Sigmoid colon (tissue), 4 donors: ENCODE data around the gene CDA.

Experiments used
- CTCF ChIP-seq, 4 experiments: fragments of 450-650 bp in 3 of 4; fragments of 200-600 bp in 1 of 4; IDR thresholded peaks; one replicate each; pipeline ENCODE4 v1.5.1; 2016 to 2019; ENCODE audit warnings: antibody characterized with exemption in 4 of 4, mild to moderate bottlenecking in 3 of 4, moderate library complexity in 2 of 4
- EP300 ChIP-seq, 4 donors: sonication (generic); formaldehyde crosslinking; IDR thresholded peaks; one replicate each; pipeline ENCODE4 v1.6.1; 2017; ENCODE audit warnings: antibody characterized with exemption in 4 of 4
- POLR2A ChIP-seq, 2 donors: fragments of 450-650 bp; IDR thresholded peaks; one replicate each; pipeline ENCODE4 v1.6.1; 2016; ENCODE audit warnings: antibody characterized with exemption in 2 of 2, mild to moderate bottlenecking in 2 of 2, moderate library complexity in 2 of 2
- POLR2AphosphoS5 ChIP-seq, 4 donors: sonication (generic); formaldehyde crosslinking; IDR thresholded peaks; one replicate each; pipeline ENCODE4 v1.6.1; 2017; ENCODE audit warnings: antibody characterized with exemption in 4 of 4

DNA sequence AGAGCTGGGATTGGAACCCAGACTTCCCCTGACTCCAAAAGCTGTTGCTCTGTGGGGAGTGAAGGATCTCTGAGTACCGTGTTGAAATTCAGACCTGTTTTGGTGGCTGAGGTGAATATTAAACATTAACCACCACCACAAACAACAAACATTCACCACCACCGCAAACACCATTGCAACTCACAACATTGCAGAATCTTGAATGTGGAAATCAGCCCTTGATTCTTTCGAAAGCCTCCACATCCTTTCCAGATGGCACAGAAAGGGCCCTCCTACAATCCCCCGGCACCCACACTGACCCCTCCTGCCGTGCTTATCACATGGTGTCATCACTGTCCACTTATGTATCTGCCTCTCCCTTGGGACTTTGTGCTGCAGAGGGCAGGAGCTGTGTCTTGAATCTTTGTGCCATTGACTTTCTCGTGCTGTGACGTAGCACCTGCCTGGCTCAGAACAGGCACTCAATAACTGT, 1.4 kb downstream of the CDA start:
- TF ChIP-seq POLR2AphosphoS5 (IDR thresholded peaks at IDR 0.05) = peak in 1 of 4 donors; percentile 26
- no peak for TF ChIP-seq EP300 (IDR thresholded peaks at IDR 0.05)
- no peak for TF ChIP-seq POLR2A (IDR thresholded peaks at IDR 0.05)
- no peak for TF ChIP-seq CTCF (IDR thresholded peaks at IDR 0.05)
